Fibroblast of lung (primary cell): ENCODE measurements around the gene RPS6KA2. TPM values are rescaled to one million over a fixed set of nuclear protein-coding genes. Genes with fewer than 3 reads are reported as not detected.

Source experiments
- DNase-seq, 2 donors: peaks; one replicate each; pipeline versions ENCODE4 v3.0.0 to v3.0.0-alpha.2; 2010; ENCODE audit warnings: low read depth in 2 of 2
- H2AFZ ChIP-seq: 2 replicates; pipeline ENCODE4 v1.5.1; 2012; ENCODE audit warnings: low read length, control low read depth, inconsistent platforms
- H3K27ac ChIP-seq: 2 replicates; pipeline ENCODE4 v1.5.1; 2011; ENCODE audit warnings: low read length, control low read depth; ENCODE audit not compliant: insufficient read depth
- H3K27me3 ChIP-seq: 2 replicates; pipeline ENCODE4 v1.5.1; 2011; ENCODE audit warnings: mild to moderate bottlenecking, low read length; ENCODE audit not compliant: control insufficient read depth, insufficient read depth
- H3K36me3 ChIP-seq: 2 replicates; pipeline ENCODE4 v1.5.1; 2011; ENCODE audit warnings: low read length; ENCODE audit not compliant: control insufficient read depth, insufficient read depth
- H3K4me1 ChIP-seq: 2 replicates; pipeline ENCODE4 v1.5.1; 2011; ENCODE audit warnings: low read length; ENCODE audit not compliant: control insufficient read depth, insufficient read depth; ENCODE audit errors: extremely low read depth
- H3K4me2 ChIP-seq: 2 replicates; pipeline ENCODE4 v1.5.1; 2011; ENCODE audit warnings: low read length, control low read depth; ENCODE audit not compliant: insufficient read depth; ENCODE audit errors: extremely low read depth
- H3K4me3 ChIP-seq, 4 experiments: fragments of 200-600 bp in 1 of 4; sonication (generic) in 1 of 4; replicated peaks in 1 of 4; 2 replicates each; pipeline ENCODE4 v1.5.1; 2011 to 2016; ENCODE audit warnings: low read length in 4 of 4, low read depth in 3 of 4, mild to moderate bottlenecking in 3 of 4, control low read depth in 2 of 4, inconsistent platforms in 1 of 4, mixed read lengths in 1 of 4; ENCODE audit not compliant: insufficient read depth in 1 of 4; ENCODE audit errors: control extremely low read depth in 1 of 4
- H3K79me2 ChIP-seq: 2 replicates; pipeline ENCODE4 v1.5.1; 2012; ENCODE audit warnings: mild to moderate bottlenecking, low read length, inconsistent platforms; ENCODE audit not compliant: control insufficient read depth, insufficient read depth
- H3K9ac ChIP-seq: 2 replicates; pipeline ENCODE4 v1.5.1; 2011; ENCODE audit warnings: mild to moderate bottlenecking, low read length, control low read depth; ENCODE audit not compliant: insufficient read depth
- H3K9me3 ChIP-seq: 2 replicates; pipeline ENCODE4 v1.5.1; 2012; ENCODE audit warnings: low read depth, low read length; ENCODE audit not compliant: control insufficient read depth, insufficient read depth
- H4K20me1 ChIP-seq: 2 replicates; pipeline ENCODE4 v1.5.1; 2011; ENCODE audit warnings: low read length; ENCODE audit not compliant: control insufficient read depth, insufficient read depth; ENCODE audit errors: extremely low read depth
- EZH2 ChIP-seq: IDR thresholded peaks from 2 replicates; pipeline ENCODE4 v1.5.1; 2012; ENCODE audit warnings: low read length, control low read depth, mild to moderate bottlenecking; ENCODE audit errors: missing control alignments
- polyA plus RNA-seq, 2 donors: library from polyadenylated mRNA; depleted of rRNA in 1 of 2; stranded (reverse) in 1 of 2; unstranded in 1 of 2; fragments of >200 nt; gene quantifications; 2 replicates each; pipeline ENCODE4 v1.2.1, GENCODE V29; 2011 to 2012; ENCODE audit warnings: missing spikeins in 1 of 2
- total RNA-seq: library from RNA; depleted of rRNA; stranded (reverse); fragments of >200 nt; gene quantifications from 2 replicates; pipeline ENCODE4 v1.2.1, GENCODE V29; 2014
- TF ChIP-seq, protein P1 (sequence below), 2 donors: IDR thresholded peaks in 1 of 2; conservative IDR thresholded peaks in 1 of 2; 1 replicate in 1 of 2; 2 replicates in 1 of 2; pipeline ENCODE4 v1.5.1; 2011 to 2012; ENCODE audit warnings: low read length in 2 of 2, control low read depth in 1 of 2, inconsistent platforms in 1 of 2, low read depth in 1 of 2, mild to moderate bottlenecking in 1 of 2

RPS6KA2 gene
- total and polyA plus RNA-seq, 2 donors (not counting 1 experiment from before 2014, with no cell fraction given) = 66.8 to 116 TPM

DNA sequence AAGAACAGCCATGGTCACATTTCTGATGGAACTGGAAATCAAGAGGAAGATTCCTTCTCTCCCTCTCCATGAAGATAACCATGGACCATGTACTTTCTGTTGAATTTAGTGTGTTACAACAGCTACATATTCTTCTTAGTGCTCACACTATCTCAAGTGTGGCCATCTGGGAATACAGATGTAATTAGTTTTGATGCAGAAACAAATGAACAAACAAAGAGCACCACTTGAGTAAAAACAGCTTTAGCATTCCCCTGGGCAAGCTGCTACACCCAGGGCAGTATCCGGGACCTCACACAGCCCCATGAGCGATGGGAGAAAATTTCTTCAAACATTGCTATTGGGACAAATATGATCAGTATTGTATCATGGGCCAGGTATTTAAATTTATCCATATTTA, 115.7 kb downstream of the RPS6KA2 start:
- no peak overlapping the region for H3K4me3 ChIP-seq
- H3K27me3 ChIP-seq = no peaks in the 10 kb centered on the region
- TF ChIP-seq, protein P1, sequence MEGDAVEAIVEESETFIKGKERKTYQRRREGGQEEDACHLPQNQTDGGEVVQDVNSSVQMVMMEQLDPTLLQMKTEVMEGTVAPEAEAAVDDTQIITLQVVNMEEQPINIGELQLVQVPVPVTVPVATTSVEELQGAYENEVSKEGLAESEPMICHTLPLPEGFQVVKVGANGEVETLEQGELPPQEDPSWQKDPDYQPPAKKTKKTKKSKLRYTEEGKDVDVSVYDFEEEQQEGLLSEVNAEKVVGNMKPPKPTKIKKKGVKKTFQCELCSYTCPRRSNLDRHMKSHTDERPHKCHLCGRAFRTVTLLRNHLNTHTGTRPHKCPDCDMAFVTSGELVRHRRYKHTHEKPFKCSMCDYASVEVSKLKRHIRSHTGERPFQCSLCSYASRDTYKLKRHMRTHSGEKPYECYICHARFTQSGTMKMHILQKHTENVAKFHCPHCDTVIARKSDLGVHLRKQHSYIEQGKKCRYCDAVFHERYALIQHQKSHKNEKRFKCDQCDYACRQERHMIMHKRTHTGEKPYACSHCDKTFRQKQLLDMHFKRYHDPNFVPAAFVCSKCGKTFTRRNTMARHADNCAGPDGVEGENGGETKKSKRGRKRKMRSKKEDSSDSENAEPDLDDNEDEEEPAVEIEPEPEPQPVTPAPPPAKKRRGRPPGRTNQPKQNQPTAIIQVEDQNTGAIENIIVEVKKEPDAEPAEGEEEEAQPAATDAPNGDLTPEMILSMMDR (conservative IDR thresholded peaks at IDR 0.05 in 1 of 2, IDR thresholded peaks at IDR 0.05 in 1 of 2; ENCODE audit: low read depth in 1 of 2, low read length in 2 of 2) = no peak
- TF ChIP-seq EZH2 = no peak
- H3K79me2 ChIP-seq = no peaks in the 10 kb centered on the region
- no peak overlapping the region for H3K9ac ChIP-seq
- H3K4me1 ChIP-seq = peaks cover 10% of the 10 kb centered on the region
- H3K27ac ChIP-seq = no peak overlapping the region
- no peaks in the 10 kb centered on the region for H3K9me3 ChIP-seq
- DNase-seq = no peak
- no peak overlapping the region for H3K4me2 ChIP-seq
- H2AFZ ChIP-seq = no peak overlapping the region
- H4K20me1 ChIP-seq = no peaks in the 10 kb centered on the region
- H3K36me3 ChIP-seq = peaks cover 15% of the 10 kb centered on the region

DNA sequence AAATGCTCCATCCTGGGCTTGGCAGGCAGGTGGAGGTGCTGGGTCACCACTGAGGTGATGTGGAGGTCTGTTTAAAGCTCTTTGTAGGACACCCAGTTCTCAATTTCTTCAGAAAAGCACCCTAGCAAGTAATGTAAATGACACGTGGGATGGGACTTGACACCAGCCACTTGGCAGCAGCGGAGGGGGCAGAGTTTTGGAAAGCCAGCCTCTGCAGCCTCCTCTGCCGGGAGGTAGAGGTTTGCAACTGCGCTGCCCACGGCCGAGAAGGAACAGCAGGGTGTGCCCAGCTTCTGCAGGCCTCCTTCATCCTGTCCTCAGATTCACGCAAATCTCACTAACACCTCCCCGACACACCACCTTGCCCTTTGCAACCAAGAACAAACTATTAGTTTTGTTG, 117.9 kb downstream of the RPS6KA2 start:
- TF ChIP-seq EZH2 = no peak
- TF ChIP-seq, protein P1 (conservative IDR thresholded peaks at IDR 0.05 in 1 of 2, IDR thresholded peaks at IDR 0.05 in 1 of 2; ENCODE audit: low read depth in 1 of 2, low read length in 2 of 2) = no peak

DNA sequence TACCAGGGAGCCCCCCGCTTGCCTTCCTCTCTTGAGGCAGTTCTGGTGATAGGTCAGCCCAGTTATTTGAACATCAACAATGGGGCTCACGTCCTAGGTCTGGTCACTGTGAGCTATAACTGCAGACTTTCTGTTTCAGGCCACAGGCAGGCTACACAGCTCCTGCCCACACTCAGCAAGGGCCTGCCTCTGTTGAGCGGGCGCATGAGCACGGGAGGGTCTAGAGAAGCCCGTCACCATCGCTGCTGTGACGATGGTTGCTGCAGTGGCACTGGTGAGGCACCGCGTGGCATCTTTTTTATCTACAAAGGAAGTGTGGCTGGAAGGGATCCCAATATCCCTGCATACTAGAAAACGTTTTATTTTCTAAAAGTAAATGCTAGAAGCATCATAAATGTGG, 118.3 kb downstream of the RPS6KA2 start:
- no peak overlapping the region for H3K4me3 ChIP-seq
- H3K79me2 ChIP-seq = no peaks in the 10 kb centered on the region
- H3K27ac ChIP-seq = no peak overlapping the region
- H3K27me3 ChIP-seq = no peaks in the 10 kb centered on the region
- DNase-seq = no peak
- H3K36me3 ChIP-seq = peaks cover 24% of the 10 kb centered on the region
- no peak overlapping the region for H2AFZ ChIP-seq
- H4K20me1 ChIP-seq = no peaks in the 10 kb centered on the region
- no peaks in the 10 kb centered on the region for H3K9me3 ChIP-seq
- H3K9ac ChIP-seq = no peak overlapping the region
- no peak for TF ChIP-seq EZH2
- TF ChIP-seq, protein P1 (conservative IDR thresholded peaks at IDR 0.05 in 1 of 2, IDR thresholded peaks at IDR 0.05 in 1 of 2; ENCODE audit: low read depth in 1 of 2, low read length in 2 of 2) = no peak
- no peak overlapping the region for H3K4me2 ChIP-seq
- no peaks in the 10 kb centered on the region for H3K4me1 ChIP-seq

More for the DNA sequence above, 117.9 kb downstream of the RPS6KA2 start:
- no peak overlapping the region for H3K4me3 ChIP-seq
- no peaks in the 10 kb centered on the region for H3K4me1 ChIP-seq
- H3K27me3 ChIP-seq = no peaks in the 10 kb centered on the region
- peaks cover 19% of the 10 kb centered on the region for H3K36me3 ChIP-seq
- H3K27ac ChIP-seq = no peak overlapping the region
- H3K9me3 ChIP-seq = no peaks in the 10 kb centered on the region
- no peak for DNase-seq
- no peaks in the 10 kb centered on the region for H3K79me2 ChIP-seq
- no peak overlapping the region for H3K9ac ChIP-seq
- no peaks in the 10 kb centered on the region for H4K20me1 ChIP-seq
- no peak overlapping the region for H3K4me2 ChIP-seq
- no peak overlapping the region for H2AFZ ChIP-seq
